Measurements from ENCODE around the gene DAPK2. TPM values are rescaled to one million over a fixed set of nuclear protein-coding genes. Genes with fewer than 3 reads are reported as not detected.

Gene DAPK2
- total RNA-seq, 1 donor from 2014 or later, result 31.8 TPM

- intact Hi-C loops (cut with DNase I), result no loop called here
- peak; percentile 35 for DNase-seq (ENCODE audit: low spot score)
Measured at GRCh38 chr15:63933522-63933921, 112.8 kb downstream of the DAPK2 start.

DNA sequence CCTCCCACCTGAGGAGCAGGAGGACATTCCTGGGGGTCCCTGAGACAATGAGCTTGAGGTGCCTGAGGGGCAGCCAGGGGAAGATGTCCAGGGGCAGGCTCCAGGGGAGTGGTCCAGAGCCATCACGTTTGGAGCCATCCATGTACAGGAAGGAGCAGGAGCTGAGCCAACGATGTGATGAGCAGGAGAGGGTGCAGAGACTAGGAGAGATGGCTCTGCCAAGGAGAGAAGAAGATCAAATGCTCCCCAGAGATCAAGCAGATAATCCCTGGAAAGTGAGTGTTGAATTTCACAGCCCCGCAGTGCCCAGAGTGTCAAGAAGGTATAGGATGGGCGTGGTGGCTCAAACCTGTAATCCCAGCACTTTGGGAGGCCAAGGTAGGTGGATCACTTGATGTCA, 114.7 kb downstream of the DAPK2 start:
- DNase-seq (ENCODE audit: low spot score), result no peak
- intact Hi-C loops (cut with DNase I), result no loop called here

GRCh38 chr15:63930034-63930433, 116.3 kb downstream of the DAPK2 start:
- no peak for DNase-seq (ENCODE audit: low spot score)
- intact Hi-C loops (cut with DNase I), result no loop called here

DNA sequence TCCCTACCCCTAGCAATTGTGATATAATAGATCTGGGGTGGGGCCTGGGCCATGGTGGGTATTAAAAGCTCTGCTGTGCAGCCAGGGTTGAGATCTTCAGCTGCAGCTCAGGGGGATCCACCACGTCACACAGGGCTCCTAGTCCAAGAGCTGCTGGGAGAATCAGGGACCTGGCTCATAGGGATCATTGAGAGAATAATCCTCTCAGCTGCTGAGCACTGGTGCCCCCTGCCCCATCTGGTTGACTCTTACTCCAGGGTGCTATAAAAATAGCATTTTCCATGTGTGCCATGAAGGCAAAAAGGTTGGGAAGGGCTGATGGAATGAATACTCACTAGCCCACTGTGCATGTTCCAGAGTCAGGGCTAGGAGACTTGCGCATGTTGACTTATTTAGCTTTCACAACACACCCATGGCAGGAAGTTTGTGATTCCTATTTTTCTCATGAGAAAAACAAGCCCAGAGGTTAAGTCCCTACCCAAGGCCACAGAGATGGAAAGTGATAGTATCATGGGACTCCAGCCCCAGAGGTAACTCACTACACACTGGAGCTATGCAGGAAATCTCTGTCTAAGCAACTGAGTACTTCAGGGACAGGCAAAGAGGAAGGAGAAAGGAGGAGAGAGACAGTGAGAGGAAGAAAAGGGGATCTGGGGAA, 118.0 kb downstream of the DAPK2 start:
- no peak for DNase-seq (ENCODE audit: low spot score)
- intact Hi-C loops (cut with DNase I), result no loop called here

DNA sequence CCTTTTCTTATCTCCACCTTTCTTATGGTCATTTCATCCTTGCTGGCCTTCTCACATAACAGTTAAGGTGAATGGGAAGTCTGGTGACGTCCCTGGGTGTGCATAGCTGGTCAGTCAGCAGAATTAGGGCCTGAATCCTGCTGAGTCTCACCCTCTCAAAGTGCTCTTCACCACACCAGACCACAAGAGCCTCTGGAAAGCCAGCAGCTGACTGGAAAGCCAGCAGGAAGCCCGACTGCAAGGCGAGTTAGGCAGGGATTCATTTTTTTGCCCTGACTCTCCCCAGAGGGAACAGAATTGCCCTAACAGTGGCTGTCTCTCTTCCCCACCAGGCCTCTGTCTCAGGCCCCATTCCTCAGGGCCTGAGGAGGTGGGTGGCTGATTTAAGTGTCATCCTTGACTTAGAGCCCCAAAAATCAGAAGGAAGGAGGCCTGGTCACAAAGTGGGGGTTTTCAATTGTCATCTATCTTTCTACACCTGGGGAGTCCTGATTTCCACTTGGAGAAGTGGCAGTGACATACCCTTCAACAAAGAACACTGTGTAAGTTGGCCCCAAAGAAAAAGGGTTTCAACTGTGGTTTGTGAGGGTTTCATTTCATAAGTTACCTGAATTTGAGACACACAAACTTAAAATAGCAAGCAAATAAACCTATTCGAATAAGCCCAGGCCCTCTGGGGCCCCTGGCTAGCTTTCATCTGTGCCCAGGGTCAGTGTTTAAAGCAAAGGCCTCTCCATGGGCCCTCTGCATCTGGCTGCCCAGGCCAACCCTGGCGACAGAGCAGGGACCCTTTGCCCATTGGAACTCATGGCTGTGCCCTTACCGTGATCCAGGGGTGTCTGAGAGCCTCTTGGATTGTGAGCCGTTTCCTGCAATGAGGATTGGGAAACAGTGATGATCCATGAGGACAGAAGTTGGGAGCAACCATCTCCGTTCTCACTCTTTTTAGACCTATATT, 122.0 kb downstream of the DAPK2 start:
- intact Hi-C loops (cut with DNase I), result no loop called here
- DNase-seq (ENCODE audit: low spot score), result no peak

- DNase-seq (ENCODE audit: low spot score), result no peak
- intact Hi-C loops (cut with DNase I), result no loop called here
Measured at GRCh38 chr15:63922916-63923315, 123.4 kb downstream of the DAPK2 start.

- intact Hi-C loops (cut with DNase I), result no loop called here
- DNase-seq (ENCODE audit: low spot score), result no peak
Measured at GRCh38 chr15:63922261-63922904, 123.9 kb downstream of the DAPK2 start.

DNA sequence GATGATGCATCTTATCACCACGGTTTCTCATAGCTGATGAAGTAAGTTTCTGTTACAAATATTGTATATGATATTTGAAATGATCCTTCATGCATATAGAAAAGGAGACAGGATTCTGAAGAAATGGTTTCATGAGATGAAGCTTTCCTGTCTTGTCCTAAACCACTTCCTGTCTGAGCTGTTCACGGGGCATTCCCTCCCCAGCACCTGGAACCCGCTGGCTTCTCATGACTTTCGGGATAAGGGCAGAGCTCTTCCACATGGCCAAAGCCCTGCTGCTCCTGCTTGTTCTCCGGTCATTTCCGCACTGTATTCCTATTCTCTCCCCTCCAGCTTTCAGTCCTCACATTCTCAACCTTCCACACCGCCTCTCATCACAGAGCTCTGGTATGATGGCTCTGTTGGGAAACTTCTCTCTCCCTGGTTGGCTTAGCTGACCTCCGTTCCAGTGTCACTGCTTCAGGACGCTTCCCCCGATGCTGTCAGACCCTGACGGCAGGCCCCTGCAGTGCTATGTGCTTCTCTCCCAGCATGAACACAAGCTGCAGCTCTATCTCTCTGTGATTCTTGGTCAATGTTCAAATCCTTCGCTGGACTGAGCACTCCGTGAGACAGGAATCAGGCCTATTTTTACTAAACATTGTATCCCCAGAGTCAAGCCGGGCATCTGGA, 125.6 kb downstream of the DAPK2 start:
- intact Hi-C loops (cut with DNase I), result no loop called here
- DNase-seq (ENCODE audit: low spot score), result no peak

GRCh38 chr15:63918901-63919348, 127.4 kb downstream of the DAPK2 start:
- intact Hi-C loops (cut with DNase I), result loop anchor here (5.0 kb wide), 1 partner anchor 128 kb away; the partner anchor contains the start of gene DAPK2
- DNase-seq (ENCODE audit: low spot score), result no peak

DNA sequence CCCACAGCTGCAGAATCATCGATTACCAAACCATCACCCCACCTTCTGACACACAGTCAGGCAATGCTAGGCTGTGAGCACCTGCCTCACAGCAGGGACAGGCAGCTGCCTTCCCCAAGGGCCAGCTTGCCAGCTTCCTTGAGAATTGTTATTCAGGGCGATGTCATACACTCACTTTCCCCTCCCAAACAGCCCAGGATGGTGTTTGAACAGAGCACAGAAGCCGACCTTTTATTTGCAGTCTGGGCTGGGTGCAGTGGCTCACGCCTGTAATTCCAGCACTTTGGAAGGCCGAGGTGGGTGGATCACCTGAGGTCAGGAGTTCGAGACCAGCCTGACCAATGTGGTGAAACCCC, 128.0 kb downstream of the DAPK2 start:
- intact Hi-C loops (cut with DNase I), result loop anchor here (5.0 kb wide), 1 partner anchor 129 kb away; the partner anchor contains the start of gene DAPK2
- DNase-seq (ENCODE audit: low spot score), result no peak

DNA sequence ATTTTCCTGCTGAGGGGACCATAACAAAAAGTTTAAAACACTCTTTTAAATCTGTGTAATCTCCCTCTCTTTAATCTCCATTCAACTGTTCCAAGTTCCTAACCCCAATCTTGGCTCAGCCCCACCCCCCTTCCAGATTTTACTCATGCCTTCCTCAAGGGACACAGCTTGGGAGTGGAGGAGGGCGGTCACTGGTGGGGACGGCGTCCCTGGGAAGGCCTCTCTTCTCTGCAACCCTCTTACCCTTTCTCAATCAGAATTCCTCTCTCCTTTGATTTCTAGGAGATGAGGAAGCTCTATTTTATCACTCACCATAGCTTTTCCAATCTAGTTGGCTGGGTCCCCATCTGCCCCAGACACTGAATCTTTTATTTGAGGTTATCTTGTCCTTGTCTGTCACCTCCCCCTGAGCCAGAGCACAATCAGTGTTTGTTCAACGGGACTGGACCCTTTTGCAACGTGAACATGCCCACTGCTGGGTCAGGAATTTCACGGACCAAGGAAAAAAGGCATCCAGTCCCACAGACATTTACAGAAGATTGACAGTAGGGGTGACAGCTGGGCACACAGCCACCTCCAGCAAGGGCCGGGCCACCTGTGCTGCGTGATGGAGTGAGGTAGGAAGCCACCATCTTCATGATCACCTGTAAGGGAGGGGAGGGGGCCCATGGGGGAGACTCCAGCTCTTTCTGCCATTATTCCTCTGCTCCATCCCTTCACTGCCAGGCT, 128.5 kb downstream of the DAPK2 start:
- DNase-seq (ENCODE audit: low spot score), result no peak
- intact Hi-C loops (cut with DNase I), result loop anchor here (5.0 kb wide), 1 partner anchor 130 kb away; the partner anchor contains the start of gene DAPK2

GRCh38 chr15:63915873-63916771, 130.2 kb downstream of the DAPK2 start:
- intact Hi-C loops (cut with DNase I), result loop anchor here (5.0 kb wide), 1 partner anchor 131 kb away; the partner anchor contains the start of gene DAPK2
- no peak for DNase-seq (ENCODE audit: low spot score)

- no peak for DNase-seq (ENCODE audit: low spot score)
- intact Hi-C loops (cut with DNase I), result loop anchor here (5.0 kb wide), 1 partner anchor 132 kb away; the partner anchor contains the start of gene DAPK2
Measured at GRCh38 chr15:63915209-63915872, 130.9 kb downstream of the DAPK2 start.

- intact Hi-C loops (cut with DNase I), result no loop called here
- DNase-seq (ENCODE audit: low spot score), result no peak
Measured at GRCh38 chr15:63913786-63914315, 132.4 kb downstream of the DAPK2 start.

GRCh38 chr15:63913336-63913735, 132.9 kb downstream of the DAPK2 start:
- DNase-seq (ENCODE audit: low spot score), result no peak
- intact Hi-C loops (cut with DNase I), result no loop called here

DNA sequence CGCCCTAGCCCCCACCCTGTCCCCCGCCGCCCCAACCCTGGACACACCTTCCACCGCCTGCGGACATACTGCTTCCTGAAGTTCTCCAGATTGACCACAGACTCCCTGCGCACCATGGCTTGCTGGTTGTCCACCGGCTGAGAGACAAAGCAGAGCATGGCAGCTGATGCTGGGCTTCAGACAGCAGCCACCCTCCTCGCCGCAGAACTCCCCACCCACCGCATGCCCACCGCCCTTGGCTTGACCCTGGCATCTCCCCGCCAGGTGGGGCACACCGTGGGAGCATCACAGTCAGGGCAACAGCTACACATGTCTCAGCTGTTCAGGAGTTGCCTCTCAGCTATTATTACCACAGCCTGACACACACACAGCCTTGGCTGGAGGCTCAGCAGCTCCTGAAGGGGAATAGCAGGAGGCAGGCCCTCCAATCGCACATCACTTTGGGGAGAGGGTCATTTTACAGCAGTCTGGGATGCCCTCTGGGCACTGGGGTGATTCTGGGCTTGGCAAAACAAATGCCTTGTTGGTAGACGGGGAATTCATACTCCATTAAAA, 134.1 kb downstream of the DAPK2 start:
- intact Hi-C loops (cut with DNase I), result no loop called here
- DNase-seq (ENCODE audit: low spot score), result no peak

- DNase-seq (ENCODE audit: low spot score), result no peak
- intact Hi-C loops (cut with DNase I), result no loop called here
Measured at GRCh38 chr15:63911160-63911559, 135.1 kb downstream of the DAPK2 start.

Data from cardiac septum (tissue), 1 donor.